ENCODE measurements around the gene PRKCH.
A peak's percentile ranks its signal among the peaks of the same experiment; 100 is the strongest.
"Not testable (repeated sequence)": the region's sequence is repeated elsewhere in the genome, so short reads cannot be mapped to it uniquely, and the experiment has no call there.

The PRKCH gene

GRCh38 chr14:61462566-61463193 lies 141.3 kb downstream of the PRKCH start:
- peak; percentile 100 for DNase-seq

- no peak for DNase-seq
Measured at GRCh38 chr14:61463664-61464285, 142.4 kb downstream of the PRKCH start.

- DNase-seq: not testable (repeated sequence)
Measured at GRCh38 chr14:61464539-61465320, 143.4 kb downstream of the PRKCH start.

- DNase-seq: no peak
Measured at GRCh38 chr14:61466249-61466904, 145.0 kb downstream of the PRKCH start.

- no peak for DNase-seq
Measured at GRCh38 chr14:61466905-61467280, 145.5 kb downstream of the PRKCH start.

- DNase-seq: no peak
Measured at GRCh38 chr14:61467296-61467695, 145.9 kb downstream of the PRKCH start.

- DNase-seq: no peak
Measured at GRCh38 chr14:61468063-61468825, 146.9 kb downstream of the PRKCH start.

GRCh38 chr14:61469781-61470180 lies 148.4 kb downstream of the PRKCH start:
- DNase-seq: peak; percentile 97

GRCh38 chr14:61470261-61470960 lies 149.0 kb downstream of the PRKCH start:
- peak; percentile 90 for DNase-seq

- DNase-seq: no peak
Measured at GRCh38 chr14:61470961-61471293, 149.5 kb downstream of the PRKCH start.

GRCh38 chr14:61471297-61472005 lies 150.1 kb downstream of the PRKCH start:
- DNase-seq: no peak

GRCh38 chr14:61472011-61472672 lies 150.8 kb downstream of the PRKCH start:
- DNase-seq: peak; percentile 21

- DNase-seq: no peak
Measured at GRCh38 chr14:61472801-61473376, 151.5 kb downstream of the PRKCH start.

GRCh38 chr14:61474015-61474414 lies 152.6 kb downstream of the PRKCH start:
- DNase-seq: no peak

GRCh38 chr14:61474701-61475100 lies 153.3 kb downstream of the PRKCH start:
- no peak for DNase-seq

- DNase-seq: no peak
Measured at GRCh38 chr14:61475316-61475715, 153.9 kb downstream of the PRKCH start.

- DNase-seq: no peak
Measured at GRCh38 chr14:61476105-61476753, 154.8 kb downstream of the PRKCH start.

- no peak for DNase-seq
Measured at GRCh38 chr14:61476754-61477410, 155.5 kb downstream of the PRKCH start.

- no peak for DNase-seq
Measured at GRCh38 chr14:61477712-61478462, 156.5 kb downstream of the PRKCH start.
